Muscle layer of colon (tissue), 2 donors: ENCODE results near the gene SERPINB6.
"Not testable (repeated sequence)": the region's sequence is repeated elsewhere in the genome, so short reads cannot be mapped to it uniquely, and the experiment has no call there.

ENCODE experiments used
- H3K27ac ChIP-seq: one replicate; pipeline ENCODE4 v1.7.0; 2013; ENCODE audit warnings: low read depth, mild to moderate bottlenecking, low read length, moderate library complexity
- H3K27me3 ChIP-seq, 2 donors: one replicate each; pipeline ENCODE4 v1.7.0; 2013; ENCODE audit warnings: low read length in 2 of 2, mild to moderate bottlenecking in 2 of 2; ENCODE audit not compliant: insufficient read depth in 2 of 2, control insufficient read depth in 1 of 2
- H3K36me3 ChIP-seq: one replicate; pipeline ENCODE4 v1.7.0; 2013; ENCODE audit warnings: mild to moderate bottlenecking, low read length; ENCODE audit not compliant: insufficient read depth
- H3K4me1 ChIP-seq: one replicate; pipeline ENCODE4 v1.7.0; 2013; ENCODE audit warnings: mild to moderate bottlenecking, low read length; ENCODE audit not compliant: insufficient read depth
- H3K4me3 ChIP-seq, 2 donors: one replicate each; pipeline ENCODE4 v1.7.0; 2013; ENCODE audit warnings: low read length in 2 of 2, low read depth in 1 of 2, mild to moderate bottlenecking in 1 of 2, moderate library complexity in 1 of 2
- H3K9ac ChIP-seq: one replicate; pipeline ENCODE4 v1.7.0; 2013; ENCODE audit warnings: low read length
- H3K9me3 ChIP-seq: one replicate; pipeline ENCODE4 v1.7.0; 2013; ENCODE audit warnings: mild to moderate bottlenecking, low read length
- donor health status: abdominal sarcoma.
- donor health status: Adenocarcinoma of cecum.

SERPINB6 gene

GRCh38 chr6:2940010-2940850, 31.1 kb downstream of the SERPINB6 start:
- H3K4me1 ChIP-seq: no peaks in the 10 kb centered on the region
- H3K36me3 ChIP-seq: no peaks in the 10 kb centered on the region
- H3K4me3 ChIP-seq: no peak overlapping the region
- H3K27me3 ChIP-seq: no peaks in the 10 kb centered on the region
- H3K27ac ChIP-seq: no peak overlapping the region
- H3K9ac ChIP-seq: no peak overlapping the region
- no peaks in the 10 kb centered on the region for H3K9me3 ChIP-seq

DNA sequence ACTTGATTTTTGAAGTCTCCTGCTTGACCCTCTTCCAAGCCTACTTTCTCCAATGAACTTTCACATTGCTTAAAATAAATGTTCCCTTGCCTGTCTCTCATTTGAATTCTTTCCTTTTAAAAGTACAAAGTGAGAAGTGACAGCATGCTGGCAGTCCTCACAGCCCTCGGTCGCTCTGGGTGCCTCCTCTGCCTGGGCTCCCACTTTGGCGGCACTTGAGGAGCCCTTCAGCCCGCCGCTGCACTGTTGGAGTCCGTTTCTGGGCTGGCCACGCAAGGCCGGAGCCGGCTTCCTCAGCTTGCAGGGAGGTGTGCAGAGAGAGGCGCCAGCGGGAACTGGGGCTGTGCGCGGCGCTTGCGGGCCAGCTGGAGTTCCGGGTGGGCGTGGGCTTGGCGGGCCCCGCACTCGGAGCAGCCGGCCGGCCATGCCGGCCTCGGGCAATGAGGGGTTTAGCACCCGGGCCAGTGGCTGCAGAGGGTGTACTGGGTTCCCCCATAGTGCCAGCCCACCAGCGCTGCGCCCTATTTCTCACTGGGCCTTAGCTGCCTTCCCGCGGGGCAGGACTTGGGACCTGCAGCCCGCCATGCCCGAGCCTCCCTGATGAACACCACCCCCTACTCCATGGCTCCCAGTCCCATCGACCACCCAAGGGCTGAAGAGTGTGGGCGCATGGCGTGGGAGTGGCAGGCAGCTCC, 31.9 kb downstream of the SERPINB6 start:
- Histone ChIP-seq H3K9ac (no peak overlapping the region), H3K27ac (no peak overlapping the region), H3K4me1 (no peaks in the 10 kb centered on the region), H3K9me3 (no peaks in the 10 kb centered on the region), H3K36me3 (no peaks in the 10 kb centered on the region), H3K27me3 (no peaks in the 10 kb centered on the region), H3K4me3 (no peak overlapping the region)

DNA sequence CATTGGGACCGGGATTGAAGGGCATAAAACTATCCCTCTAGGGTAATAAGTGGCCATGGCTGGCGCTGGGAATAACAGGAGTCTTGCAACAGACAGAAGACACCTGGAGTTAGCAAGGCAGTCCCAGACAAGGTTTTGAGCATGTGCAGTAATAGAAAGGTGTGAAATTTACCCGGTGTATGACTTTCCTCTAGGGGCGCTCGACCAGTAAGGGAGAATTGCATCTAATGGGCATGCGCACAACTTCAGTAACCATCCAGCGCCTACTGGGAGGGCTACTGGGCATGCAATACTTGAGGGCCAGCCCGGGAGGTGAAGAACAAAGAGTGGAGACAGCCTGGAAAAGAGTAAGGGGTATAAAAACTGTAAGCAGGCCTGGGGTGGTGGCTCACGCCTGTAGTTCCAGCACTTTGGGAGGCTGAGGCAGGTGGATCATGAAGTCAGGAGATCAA, 32.7 kb downstream of the SERPINB6 start:
- Histone ChIP-seq H3K4me3 (no peak overlapping the region), H3K36me3 (no peaks in the 10 kb centered on the region), H3K4me1 (no peaks in the 10 kb centered on the region), H3K9ac (no peak overlapping the region), H3K27ac (no peak overlapping the region), H3K9me3 (no peaks in the 10 kb centered on the region), H3K27me3 (no peaks in the 10 kb centered on the region)

DNA sequence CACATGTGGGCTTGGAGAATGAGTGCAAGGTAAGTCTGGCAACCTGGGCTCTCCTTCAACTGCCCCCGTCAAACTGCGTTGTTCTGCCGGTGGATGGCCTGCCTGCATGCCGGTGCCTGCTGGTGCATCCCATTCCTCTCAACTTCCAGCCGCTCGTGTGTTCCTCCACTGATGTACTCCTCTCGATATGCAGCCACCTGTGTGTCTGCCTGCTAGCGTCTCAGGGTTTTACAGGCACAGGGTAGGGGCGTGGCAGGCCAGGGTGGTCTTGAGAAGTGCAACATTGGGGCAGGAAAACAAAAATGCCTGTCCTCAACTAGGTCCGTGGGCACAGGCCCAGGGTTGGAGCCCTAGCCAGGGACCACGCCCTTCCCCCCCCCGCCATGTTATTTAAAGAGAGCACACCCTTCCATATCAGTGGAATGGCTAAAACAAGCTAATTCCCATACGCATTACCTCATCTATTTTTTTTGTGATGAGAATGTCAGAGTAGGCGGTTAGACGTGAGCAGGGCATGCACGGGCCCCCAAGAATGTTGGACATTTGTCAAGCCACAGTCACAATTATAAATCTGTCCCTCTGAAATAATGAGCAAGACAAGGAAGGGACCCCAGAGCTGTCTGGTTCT, 33.2 kb downstream of the SERPINB6 start:
- Histone ChIP-seq H3K27ac (no peak overlapping the region), H3K9me3 (no peaks in the 10 kb centered on the region), H3K27me3 (no peaks in the 10 kb centered on the region), H3K36me3 (no peaks in the 10 kb centered on the region), H3K4me3 (no peak overlapping the region), H3K4me1 (no peaks in the 10 kb centered on the region), H3K9ac (no peak overlapping the region)

DNA sequence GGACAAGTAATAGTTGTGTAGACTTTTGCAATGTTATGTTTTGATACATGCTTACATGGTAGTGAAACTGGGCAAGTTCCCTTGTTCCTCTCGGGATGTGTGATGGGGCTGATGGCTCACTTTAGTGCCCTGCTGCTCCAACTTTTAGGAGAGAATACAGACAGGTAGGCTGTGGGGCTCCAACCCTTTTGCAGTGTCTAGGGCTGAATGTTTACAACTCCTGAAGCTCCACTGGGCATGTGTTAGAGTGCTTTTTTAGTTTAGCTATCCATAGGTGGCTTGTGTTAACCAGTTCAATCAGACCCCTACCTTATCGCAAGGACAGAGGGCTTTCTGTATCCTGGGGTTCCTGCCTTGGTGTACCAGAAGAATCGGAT, 33.8 kb downstream of the SERPINB6 start:
- H3K27me3 ChIP-seq: no peaks in the 10 kb centered on the region
- no peaks in the 10 kb centered on the region for H3K36me3 ChIP-seq
- no peak overlapping the region for H3K27ac ChIP-seq
- H3K4me3 ChIP-seq: no peak overlapping the region
- no peak overlapping the region for H3K9ac ChIP-seq
- no peaks in the 10 kb centered on the region for H3K4me1 ChIP-seq
- H3K9me3 ChIP-seq: no peaks in the 10 kb centered on the region

GRCh38 chr6:2935566-2936291, 35.6 kb downstream of the SERPINB6 start:
- H3K9me3 ChIP-seq: no peaks in the 10 kb centered on the region
- no peak overlapping the region for H3K4me3 ChIP-seq

DNA sequence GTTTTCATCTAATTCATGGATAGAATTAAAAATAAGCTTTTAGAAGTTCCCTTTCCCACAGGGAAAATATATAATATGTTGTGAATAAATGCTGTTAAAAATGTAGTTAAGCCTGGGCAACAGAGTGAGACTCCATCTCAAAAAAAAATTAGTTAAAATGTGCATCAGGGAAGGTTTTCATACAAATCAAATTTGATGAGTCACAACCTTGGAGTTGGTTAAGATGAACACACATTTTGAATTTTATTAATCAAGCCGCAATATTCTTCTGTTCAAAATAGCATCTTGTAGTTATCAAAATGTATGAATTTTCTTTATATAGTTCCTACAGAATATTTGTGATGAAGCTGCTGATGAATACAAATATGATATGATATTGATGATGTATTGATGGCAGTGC, 37.3 kb downstream of the SERPINB6 start:
- Histone ChIP-seq H3K36me3 (no peaks in the 10 kb centered on the region), H3K9me3 (no peaks in the 10 kb centered on the region), H3K27me3 (no peaks in the 10 kb centered on the region), H3K9ac (no peak overlapping the region), H3K4me3 (no peak overlapping the region), H3K4me1 (peaks cover 7% of the 10 kb centered on the region), H3K27ac (no peak overlapping the region)

More at GRCh38 chr6:2935566-2936291, 35.6 kb downstream of the SERPINB6 start:
- Histone ChIP-seq H3K36me3 (no peaks in the 10 kb centered on the region), H3K27me3 (no peaks in the 10 kb centered on the region), H3K27ac (no peak overlapping the region), H3K4me1 (peaks cover 7% of the 10 kb centered on the region), H3K9ac (no peak overlapping the region)

DNA sequence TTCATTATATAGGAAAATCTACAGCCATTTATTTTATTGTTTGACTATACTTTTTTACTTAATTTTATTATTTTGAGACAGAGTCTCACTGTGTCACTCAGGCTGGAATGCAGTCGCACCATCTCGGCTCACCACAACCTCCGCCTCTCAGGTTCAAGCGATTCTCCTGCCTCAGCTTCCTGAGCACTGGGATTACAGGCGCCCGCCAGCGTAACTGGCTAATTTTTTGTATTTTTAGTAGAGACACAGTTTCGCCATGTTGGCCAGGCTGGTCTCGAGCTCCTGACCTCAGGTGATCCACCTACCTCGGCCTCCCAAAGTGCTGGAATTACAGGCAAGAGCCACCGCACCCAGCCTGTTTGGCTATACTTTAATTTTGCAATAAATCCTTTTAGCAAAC, 38.5 kb downstream of the SERPINB6 start:
- H3K36me3 ChIP-seq, H3K27ac ChIP-seq, H3K4me3 ChIP-seq, H3K4me1 ChIP-seq, H3K27me3 ChIP-seq, H3K9me3 ChIP-seq, H3K9ac ChIP-seq: not testable (repeated sequence)

DNA sequence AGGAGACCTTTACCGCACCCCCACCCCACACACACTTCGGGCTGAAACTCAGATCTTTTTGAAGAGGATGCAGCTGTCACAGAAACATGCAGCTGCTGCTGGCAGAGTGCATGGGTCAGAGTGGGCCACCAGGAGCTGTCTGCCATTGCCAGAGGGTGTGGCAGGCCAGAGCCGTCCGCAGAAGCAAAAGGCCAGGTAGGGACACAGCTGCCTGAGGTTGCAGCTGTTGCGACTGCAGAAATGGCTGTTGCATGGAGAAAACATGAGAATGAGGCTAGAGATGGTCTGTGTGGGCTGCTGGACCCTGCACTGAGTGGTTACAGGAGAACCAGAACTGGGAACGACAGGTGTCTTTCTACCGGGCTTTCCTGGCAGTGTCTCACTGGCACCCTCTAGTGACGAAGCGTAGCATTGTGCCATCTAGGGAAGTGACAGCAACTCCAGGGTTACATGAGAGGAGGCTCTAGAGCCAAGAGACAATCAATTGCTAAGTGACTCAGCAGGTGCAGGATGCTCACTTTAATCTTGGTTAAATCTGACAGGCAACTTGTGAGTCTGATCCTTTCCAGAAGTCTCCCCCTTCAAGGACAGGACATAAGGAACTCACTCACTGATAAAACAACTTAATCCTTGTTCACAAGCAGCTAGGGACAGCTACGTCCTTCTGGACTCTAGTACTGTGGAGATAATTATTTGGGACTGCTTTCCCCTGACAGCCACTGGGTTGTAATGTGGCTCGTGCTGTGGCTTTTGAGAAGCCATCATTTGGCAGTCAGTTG, 39.2 kb downstream of the SERPINB6 start:
- no peaks in the 10 kb centered on the region for H3K9me3 ChIP-seq
- no peaks in the 10 kb centered on the region for H3K36me3 ChIP-seq
- no peaks in the 10 kb centered on the region for H3K27me3 ChIP-seq
- H3K4me1 ChIP-seq: peaks cover 7% of the 10 kb centered on the region
- H3K27ac ChIP-seq: no peak overlapping the region
- H3K9ac ChIP-seq: no peak overlapping the region
- H3K4me3 ChIP-seq: peak overlapping the region in 1 of 2 donors; percentile 17

GRCh38 chr6:2931055-2931454, 40.3 kb downstream of the SERPINB6 start:
- no peak overlapping the region for H3K27ac ChIP-seq
- H3K9me3 ChIP-seq: no peaks in the 10 kb centered on the region
- no peak overlapping the region for H3K9ac ChIP-seq
- no peaks in the 10 kb centered on the region for H3K27me3 ChIP-seq
- no peaks in the 10 kb centered on the region for H3K36me3 ChIP-seq
- peaks cover 7% of the 10 kb centered on the region for H3K4me1 ChIP-seq
- H3K4me3 ChIP-seq: no peak overlapping the region
